ENCODE data around the gene WWC2.

GRCh38 chr4:183360161-183360919 is 261.3 kb downstream of the WWC2 start:
- TF ChIP-seq, protein P1, sequence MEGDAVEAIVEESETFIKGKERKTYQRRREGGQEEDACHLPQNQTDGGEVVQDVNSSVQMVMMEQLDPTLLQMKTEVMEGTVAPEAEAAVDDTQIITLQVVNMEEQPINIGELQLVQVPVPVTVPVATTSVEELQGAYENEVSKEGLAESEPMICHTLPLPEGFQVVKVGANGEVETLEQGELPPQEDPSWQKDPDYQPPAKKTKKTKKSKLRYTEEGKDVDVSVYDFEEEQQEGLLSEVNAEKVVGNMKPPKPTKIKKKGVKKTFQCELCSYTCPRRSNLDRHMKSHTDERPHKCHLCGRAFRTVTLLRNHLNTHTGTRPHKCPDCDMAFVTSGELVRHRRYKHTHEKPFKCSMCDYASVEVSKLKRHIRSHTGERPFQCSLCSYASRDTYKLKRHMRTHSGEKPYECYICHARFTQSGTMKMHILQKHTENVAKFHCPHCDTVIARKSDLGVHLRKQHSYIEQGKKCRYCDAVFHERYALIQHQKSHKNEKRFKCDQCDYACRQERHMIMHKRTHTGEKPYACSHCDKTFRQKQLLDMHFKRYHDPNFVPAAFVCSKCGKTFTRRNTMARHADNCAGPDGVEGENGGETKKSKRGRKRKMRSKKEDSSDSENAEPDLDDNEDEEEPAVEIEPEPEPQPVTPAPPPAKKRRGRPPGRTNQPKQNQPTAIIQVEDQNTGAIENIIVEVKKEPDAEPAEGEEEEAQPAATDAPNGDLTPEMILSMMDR (IDR thresholded peaks at IDR 0.05; ENCODE audit: insufficient read depth, low read length), result no peak
- TF ChIP-seq GABPA (IDR thresholded peaks at IDR 0.05; ENCODE audit: low read depth) (no peak), POLR2AphosphoS5 (IDR thresholded peaks at IDR 0.05; ENCODE audit: low read depth) (no peak)

Measured in HL-60 (cell line).